GM23338 (cell line): ENCODE data around the gene FES. TPM values are rescaled to one million over a fixed set of nuclear protein-coding genes. Genes with fewer than 3 reads are reported as not detected.

Experiments
- ATAC-seq: fragments of 200-7000 bp; cut with Tn5 transposase; 3 replicates; pipeline ENCODE4 v1.9.1; 2020
- DNase-seq: peaks from one replicate; pipeline ENCODE4 v3.0.0-alpha.2; 2015; ENCODE audit warnings: low spot score
- H2AFZ ChIP-seq: fragments of 200-600 bp; sonication (generic); 2 replicates; pipeline ENCODE4 v1.8.0; 2016; ENCODE audit warnings: antibody characterized with exemption, mild to moderate bottlenecking, moderate library complexity
- H3F3A ChIP-seq: fragments of 200-600 bp; sonication (generic); replicated peaks from 2 replicates; pipeline ENCODE4 v1.8.0; 2017; ENCODE audit warnings: antibody characterized with exemption, mixed run types, low read depth
- H3K27ac ChIP-seq: fragments of 200-600 bp; sonication (generic); 2 replicates; pipeline ENCODE4 v1.6.1; 2016; ENCODE audit warnings: low read depth
- H3K27me3 ChIP-seq: fragments of 200-600 bp; sonication (generic); 2 replicates; pipeline ENCODE4 v1.8.0; 2016; ENCODE audit warnings: mild to moderate bottlenecking, mixed run types, moderate library complexity; ENCODE audit not compliant: insufficient read depth
- H3K36me3 ChIP-seq: fragments of 200-600 bp; sonication (generic); 2 replicates; pipeline ENCODE4 v1.8.0; 2016; ENCODE audit warnings: mild to moderate bottlenecking; ENCODE audit not compliant: insufficient read depth
- H3K4me1 ChIP-seq: fragments of 200-600 bp; sonication (generic); 2 replicates; pipeline ENCODE4 v1.8.0; 2016; ENCODE audit warnings: mild to moderate bottlenecking, moderate library complexity; ENCODE audit not compliant: insufficient read depth
- H3K4me2 ChIP-seq: fragments of 200-600 bp; sonication (generic); 2 replicates; pipeline ENCODE4 v1.7.1; 2017; ENCODE audit warnings: mixed run types
- H3K4me3 ChIP-seq: fragments of 200-600 bp; sonication (generic); 2 replicates; pipeline ENCODE4 v1.6.1; 2016; ENCODE audit warnings: mixed run types
- H3K79me2 ChIP-seq: fragments of 200-600 bp; sonication (generic); replicated peaks from 2 replicates; pipeline ENCODE4 v1.8.0; 2017; ENCODE audit warnings: mild to moderate bottlenecking; ENCODE audit not compliant: insufficient read depth
- H3K9me2 ChIP-seq: fragments of 200-600 bp; sonication (generic); 2 replicates; pipeline ENCODE4 v1.8.0; 2017; ENCODE audit not compliant: insufficient read depth
- H4K20me1 ChIP-seq: fragments of 200-600 bp; sonication (generic); replicated peaks from 2 replicates; pipeline ENCODE4 v1.8.0; 2017; ENCODE audit warnings: mild to moderate bottlenecking; ENCODE audit not compliant: insufficient read depth
- H3K27ac Mint-ChIP-seq: 2 replicates; pipeline ENCODE4 v1.8.0; 2020; ENCODE audit warnings: inconsistent platforms, mild to moderate bottlenecking, moderate library complexity, mixed read lengths
- H3K27me3 Mint-ChIP-seq: 3 replicates; pipeline ENCODE4 v1.8.0; 2022; ENCODE audit warnings: low read depth, mild to moderate bottlenecking, moderate library complexity, mixed read lengths, inconsistent platforms; ENCODE audit not compliant: insufficient read depth, poor library complexity
- H3K36me3 Mint-ChIP-seq: 3 replicates; pipeline ENCODE4 v1.8.0; 2021; ENCODE audit warnings: low read depth, mild to moderate bottlenecking, inconsistent platforms, moderate library complexity, mixed read lengths
- H3K4me1 Mint-ChIP-seq: 3 replicates; pipeline ENCODE4 v1.8.0; 2020; ENCODE audit warnings: mild to moderate bottlenecking, inconsistent platforms, mixed read lengths
- H3K4me3 Mint-ChIP-seq: 3 replicates; pipeline ENCODE4 v1.8.0; 2021; ENCODE audit warnings: moderate library complexity, mild to moderate bottlenecking, inconsistent platforms, mixed read lengths
- H3K9me3 Mint-ChIP-seq: 3 replicates; pipeline ENCODE4 v1.8.0; 2020; ENCODE audit warnings: moderate library complexity, mild to moderate bottlenecking, inconsistent platforms, mixed read lengths
- CREB1 ChIP-seq: fragments of 250-450 bp; sonication (Bioruptor Pico); IDR thresholded peaks from 2 replicates; pipeline ENCODE4 v1.5.0; 2020; ENCODE audit warnings: low read depth, mild to moderate bottlenecking, moderate library complexity
- EZH2 ChIP-seq: fragments of 200-600 bp; sonication (generic); IDR thresholded peaks from one replicate; pipeline ENCODE4 v1.8.0; 2017; ENCODE audit warnings: antibody characterized with exemption, mild to moderate bottlenecking, low read depth; ENCODE audit not compliant: unreplicated experiment
- EZH2phosphoT487 ChIP-seq: fragments of 200-600 bp; sonication (generic); IDR thresholded peaks from one replicate; pipeline ENCODE4 v1.8.1; 2018; ENCODE audit warnings: antibody characterized with exemption; ENCODE audit not compliant: unreplicated experiment
- JUNB ChIP-seq: IDR thresholded peaks from one replicate; pipeline ENCODE4 v1.6.1; 2016; ENCODE audit warnings: antibody characterized with exemption; ENCODE audit not compliant: unreplicated experiment
- NANOG ChIP-seq: IDR thresholded peaks from 2 replicates; pipeline ENCODE4 v1.6.1; 2016; ENCODE audit warnings: antibody characterized with exemption, borderline replicate concordance
- POLR2AphosphoS5 ChIP-seq: IDR thresholded peaks from 2 replicates; pipeline ENCODE4 v1.6.1; 2016; ENCODE audit warnings: antibody characterized with exemption, low read depth
- STAT1 ChIP-seq: IDR thresholded peaks from one replicate; pipeline ENCODE4 v1.6.1; 2016; ENCODE audit warnings: antibody characterized with exemption; ENCODE audit not compliant: unreplicated experiment
- ZNF114 ChIP-seq: fragments of 250-450 bp; sonication (Bioruptor Pico); IDR thresholded peaks from 2 replicates; pipeline ENCODE4 v1.5.0; 2020; ENCODE audit warnings: mild to moderate bottlenecking, moderate library complexity
- ZNF331 ChIP-seq: fragments of 250-450 bp; sonication (Bioruptor Pico); IDR thresholded peaks from 2 replicates; pipeline ENCODE4 v1.5.0; 2020; ENCODE audit warnings: low read depth, mild to moderate bottlenecking, moderate library complexity
- polyA plus RNA-seq: library from polyadenylated mRNA; unstranded; fragments of >200 nt; fragmentation: Nextera tagmentation; extraction: Ambion mirVana; gene quantifications from 2 replicates; pipeline ENCODE4 v1.2.1, GENCODE V29; 2016
- total RNA-seq: library from RNA; depleted of rRNA; stranded (reverse); fragments of >200 nt; shearing (Covaris generic); gene quantifications from 2 replicates; pipeline ENCODE4 v1.2.3, GENCODE V29; 2014
- TF ChIP-seq, protein P1 (sequence below): IDR thresholded peaks from one replicate; pipeline ENCODE4 v1.6.1; 2018; ENCODE audit warnings: antibody characterized with exemption; ENCODE audit not compliant: unreplicated experiment
- TF ChIP-seq, protein P2 (sequence below), 2 experiments: fragments of 200-600 bp in 1 of 2; sonication (generic) in 1 of 2; conservative IDR thresholded peaks; 2 replicates each; pipeline versions ENCODE4 v1.5.1 to v1.6.1; 2016 to 2017; ENCODE audit warnings: antibody characterized with exemption in 2 of 2, low read depth in 2 of 2, mild to moderate bottlenecking in 2 of 2, moderate library complexity in 1 of 2
- TF ChIP-seq, protein P3 (sequence below): IDR thresholded peaks from 2 replicates; pipeline ENCODE4 v1.6.1; 2016; ENCODE audit warnings: antibody characterized with exemption
- TF ChIP-seq, protein P4 (sequence below): fragments of 250-450 bp; sonication (Bioruptor Pico); IDR thresholded peaks from 2 replicates; pipeline ENCODE4 v1.5.0; 2020; ENCODE audit warnings: mild to moderate bottlenecking, moderate library complexity

FES gene
- total and polyA plus RNA-seq, 2 experiments from 2014 or later = 2.7 to 14.4 TPM

DNA sequence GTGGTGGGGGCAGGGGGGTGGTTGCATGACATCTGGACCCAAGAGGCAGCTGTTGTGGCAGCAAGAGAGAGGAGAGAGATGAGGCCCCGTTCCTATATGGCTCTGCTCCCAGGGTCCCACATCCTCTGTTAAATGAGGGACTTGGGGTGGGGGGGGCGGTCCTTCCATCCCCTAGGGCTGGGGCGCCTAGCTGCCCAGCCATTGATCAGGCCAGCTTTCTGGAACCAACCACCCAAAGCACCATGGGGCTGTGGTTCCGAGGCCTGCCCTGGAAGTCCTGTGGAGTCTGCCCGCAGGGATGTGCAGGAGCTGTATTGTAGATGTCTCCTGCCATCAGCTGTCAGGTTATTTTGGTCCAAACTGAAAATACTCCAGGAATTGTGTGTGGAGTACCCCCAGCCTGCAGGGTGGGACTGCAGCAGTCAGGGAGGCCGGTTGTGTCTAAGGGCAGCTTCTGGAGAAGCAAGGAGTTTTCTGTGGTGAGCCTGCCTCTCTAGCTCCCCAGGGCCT is 10.8 kb upstream of the FES start:
- no peak overlapping the region for H3K27ac Mint-ChIP-seq
- no peak overlapping the region; the same call in 1 of the 2 replicates for H3K27ac ChIP-seq

More for the DNA sequence above, 10.8 kb upstream of the FES start:
- Histone ChIP-seq H2AFZ (no peak overlapping the region), H3K4me3 (no peak overlapping the region; the same call in 1 of the 2 replicates), H3K27me3 (no peaks in the 10 kb centered on the region), H4K20me1 (no peaks in the 10 kb centered on the region), H3K4me2 (0 out of 2 replicates have a peak overlapping the region, but pooled peaks have one; percentile 84), H3K79me2 (peaks cover 22% of the 10 kb centered on the region), H3K36me3 (no peaks in the 10 kb centered on the region; the same call in 1 of the 2 replicates), H3K9me2 (no peaks in the 10 kb centered on the region), H3F3A (peaks cover 22% of the 10 kb centered on the region), H3K4me1 (peaks cover 47% of the 10 kb centered on the region)
- H3K27me3 Mint-ChIP-seq = peaks cover 7% of the 10 kb centered on the region
- DNase-seq (no peak), ATAC-seq (no peak)
- H3K36me3 Mint-ChIP-seq = peaks cover 18% of the 10 kb centered on the region
- peak overlapping the region; percentile 72; the same call in 2 of the 3 replicates for H3K4me3 Mint-ChIP-seq
- H3K4me1 Mint-ChIP-seq = peaks cover 50% of the 10 kb centered on the region
- no peaks in the 10 kb centered on the region for H3K9me3 Mint-ChIP-seq
- TF ChIP-seq EZH2phosphoT487 = no peak
- TF ChIP-seq, protein P1, sequence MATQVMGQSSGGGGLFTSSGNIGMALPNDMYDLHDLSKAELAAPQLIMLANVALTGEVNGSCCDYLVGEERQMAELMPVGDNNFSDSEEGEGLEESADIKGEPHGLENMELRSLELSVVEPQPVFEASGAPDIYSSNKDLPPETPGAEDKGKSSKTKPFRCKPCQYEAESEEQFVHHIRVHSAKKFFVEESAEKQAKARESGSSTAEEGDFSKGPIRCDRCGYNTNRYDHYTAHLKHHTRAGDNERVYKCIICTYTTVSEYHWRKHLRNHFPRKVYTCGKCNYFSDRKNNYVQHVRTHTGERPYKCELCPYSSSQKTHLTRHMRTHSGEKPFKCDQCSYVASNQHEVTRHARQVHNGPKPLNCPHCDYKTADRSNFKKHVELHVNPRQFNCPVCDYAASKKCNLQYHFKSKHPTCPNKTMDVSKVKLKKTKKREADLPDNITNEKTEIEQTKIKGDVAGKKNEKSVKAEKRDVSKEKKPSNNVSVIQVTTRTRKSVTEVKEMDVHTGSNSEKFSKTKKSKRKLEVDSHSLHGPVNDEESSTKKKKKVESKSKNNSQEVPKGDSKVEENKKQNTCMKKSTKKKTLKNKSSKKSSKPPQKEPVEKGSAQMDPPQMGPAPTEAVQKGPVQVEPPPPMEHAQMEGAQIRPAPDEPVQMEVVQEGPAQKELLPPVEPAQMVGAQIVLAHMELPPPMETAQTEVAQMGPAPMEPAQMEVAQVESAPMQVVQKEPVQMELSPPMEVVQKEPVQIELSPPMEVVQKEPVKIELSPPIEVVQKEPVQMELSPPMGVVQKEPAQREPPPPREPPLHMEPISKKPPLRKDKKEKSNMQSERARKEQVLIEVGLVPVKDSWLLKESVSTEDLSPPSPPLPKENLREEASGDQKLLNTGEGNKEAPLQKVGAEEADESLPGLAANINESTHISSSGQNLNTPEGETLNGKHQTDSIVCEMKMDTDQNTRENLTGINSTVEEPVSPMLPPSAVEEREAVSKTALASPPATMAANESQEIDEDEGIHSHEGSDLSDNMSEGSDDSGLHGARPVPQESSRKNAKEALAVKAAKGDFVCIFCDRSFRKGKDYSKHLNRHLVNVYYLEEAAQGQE = no peak
- TF ChIP-seq EZH2 = no peak
- no peak for TF ChIP-seq ZNF331 (CRISPR knock-in tag)
- TF ChIP-seq, protein P2, sequence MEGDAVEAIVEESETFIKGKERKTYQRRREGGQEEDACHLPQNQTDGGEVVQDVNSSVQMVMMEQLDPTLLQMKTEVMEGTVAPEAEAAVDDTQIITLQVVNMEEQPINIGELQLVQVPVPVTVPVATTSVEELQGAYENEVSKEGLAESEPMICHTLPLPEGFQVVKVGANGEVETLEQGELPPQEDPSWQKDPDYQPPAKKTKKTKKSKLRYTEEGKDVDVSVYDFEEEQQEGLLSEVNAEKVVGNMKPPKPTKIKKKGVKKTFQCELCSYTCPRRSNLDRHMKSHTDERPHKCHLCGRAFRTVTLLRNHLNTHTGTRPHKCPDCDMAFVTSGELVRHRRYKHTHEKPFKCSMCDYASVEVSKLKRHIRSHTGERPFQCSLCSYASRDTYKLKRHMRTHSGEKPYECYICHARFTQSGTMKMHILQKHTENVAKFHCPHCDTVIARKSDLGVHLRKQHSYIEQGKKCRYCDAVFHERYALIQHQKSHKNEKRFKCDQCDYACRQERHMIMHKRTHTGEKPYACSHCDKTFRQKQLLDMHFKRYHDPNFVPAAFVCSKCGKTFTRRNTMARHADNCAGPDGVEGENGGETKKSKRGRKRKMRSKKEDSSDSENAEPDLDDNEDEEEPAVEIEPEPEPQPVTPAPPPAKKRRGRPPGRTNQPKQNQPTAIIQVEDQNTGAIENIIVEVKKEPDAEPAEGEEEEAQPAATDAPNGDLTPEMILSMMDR (conservative IDR thresholded peaks at IDR 0.05; ENCODE audit: low read depth in 2 of 2) = no peak
- TF ChIP-seq, protein P3, sequence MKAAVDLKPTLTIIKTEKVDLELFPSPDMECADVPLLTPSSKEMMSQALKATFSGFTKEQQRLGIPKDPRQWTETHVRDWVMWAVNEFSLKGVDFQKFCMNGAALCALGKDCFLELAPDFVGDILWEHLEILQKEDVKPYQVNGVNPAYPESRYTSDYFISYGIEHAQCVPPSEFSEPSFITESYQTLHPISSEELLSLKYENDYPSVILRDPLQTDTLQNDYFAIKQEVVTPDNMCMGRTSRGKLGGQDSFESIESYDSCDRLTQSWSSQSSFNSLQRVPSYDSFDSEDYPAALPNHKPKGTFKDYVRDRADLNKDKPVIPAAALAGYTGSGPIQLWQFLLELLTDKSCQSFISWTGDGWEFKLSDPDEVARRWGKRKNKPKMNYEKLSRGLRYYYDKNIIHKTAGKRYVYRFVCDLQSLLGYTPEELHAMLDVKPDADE = no peak
- TF ChIP-seq, protein P4, sequence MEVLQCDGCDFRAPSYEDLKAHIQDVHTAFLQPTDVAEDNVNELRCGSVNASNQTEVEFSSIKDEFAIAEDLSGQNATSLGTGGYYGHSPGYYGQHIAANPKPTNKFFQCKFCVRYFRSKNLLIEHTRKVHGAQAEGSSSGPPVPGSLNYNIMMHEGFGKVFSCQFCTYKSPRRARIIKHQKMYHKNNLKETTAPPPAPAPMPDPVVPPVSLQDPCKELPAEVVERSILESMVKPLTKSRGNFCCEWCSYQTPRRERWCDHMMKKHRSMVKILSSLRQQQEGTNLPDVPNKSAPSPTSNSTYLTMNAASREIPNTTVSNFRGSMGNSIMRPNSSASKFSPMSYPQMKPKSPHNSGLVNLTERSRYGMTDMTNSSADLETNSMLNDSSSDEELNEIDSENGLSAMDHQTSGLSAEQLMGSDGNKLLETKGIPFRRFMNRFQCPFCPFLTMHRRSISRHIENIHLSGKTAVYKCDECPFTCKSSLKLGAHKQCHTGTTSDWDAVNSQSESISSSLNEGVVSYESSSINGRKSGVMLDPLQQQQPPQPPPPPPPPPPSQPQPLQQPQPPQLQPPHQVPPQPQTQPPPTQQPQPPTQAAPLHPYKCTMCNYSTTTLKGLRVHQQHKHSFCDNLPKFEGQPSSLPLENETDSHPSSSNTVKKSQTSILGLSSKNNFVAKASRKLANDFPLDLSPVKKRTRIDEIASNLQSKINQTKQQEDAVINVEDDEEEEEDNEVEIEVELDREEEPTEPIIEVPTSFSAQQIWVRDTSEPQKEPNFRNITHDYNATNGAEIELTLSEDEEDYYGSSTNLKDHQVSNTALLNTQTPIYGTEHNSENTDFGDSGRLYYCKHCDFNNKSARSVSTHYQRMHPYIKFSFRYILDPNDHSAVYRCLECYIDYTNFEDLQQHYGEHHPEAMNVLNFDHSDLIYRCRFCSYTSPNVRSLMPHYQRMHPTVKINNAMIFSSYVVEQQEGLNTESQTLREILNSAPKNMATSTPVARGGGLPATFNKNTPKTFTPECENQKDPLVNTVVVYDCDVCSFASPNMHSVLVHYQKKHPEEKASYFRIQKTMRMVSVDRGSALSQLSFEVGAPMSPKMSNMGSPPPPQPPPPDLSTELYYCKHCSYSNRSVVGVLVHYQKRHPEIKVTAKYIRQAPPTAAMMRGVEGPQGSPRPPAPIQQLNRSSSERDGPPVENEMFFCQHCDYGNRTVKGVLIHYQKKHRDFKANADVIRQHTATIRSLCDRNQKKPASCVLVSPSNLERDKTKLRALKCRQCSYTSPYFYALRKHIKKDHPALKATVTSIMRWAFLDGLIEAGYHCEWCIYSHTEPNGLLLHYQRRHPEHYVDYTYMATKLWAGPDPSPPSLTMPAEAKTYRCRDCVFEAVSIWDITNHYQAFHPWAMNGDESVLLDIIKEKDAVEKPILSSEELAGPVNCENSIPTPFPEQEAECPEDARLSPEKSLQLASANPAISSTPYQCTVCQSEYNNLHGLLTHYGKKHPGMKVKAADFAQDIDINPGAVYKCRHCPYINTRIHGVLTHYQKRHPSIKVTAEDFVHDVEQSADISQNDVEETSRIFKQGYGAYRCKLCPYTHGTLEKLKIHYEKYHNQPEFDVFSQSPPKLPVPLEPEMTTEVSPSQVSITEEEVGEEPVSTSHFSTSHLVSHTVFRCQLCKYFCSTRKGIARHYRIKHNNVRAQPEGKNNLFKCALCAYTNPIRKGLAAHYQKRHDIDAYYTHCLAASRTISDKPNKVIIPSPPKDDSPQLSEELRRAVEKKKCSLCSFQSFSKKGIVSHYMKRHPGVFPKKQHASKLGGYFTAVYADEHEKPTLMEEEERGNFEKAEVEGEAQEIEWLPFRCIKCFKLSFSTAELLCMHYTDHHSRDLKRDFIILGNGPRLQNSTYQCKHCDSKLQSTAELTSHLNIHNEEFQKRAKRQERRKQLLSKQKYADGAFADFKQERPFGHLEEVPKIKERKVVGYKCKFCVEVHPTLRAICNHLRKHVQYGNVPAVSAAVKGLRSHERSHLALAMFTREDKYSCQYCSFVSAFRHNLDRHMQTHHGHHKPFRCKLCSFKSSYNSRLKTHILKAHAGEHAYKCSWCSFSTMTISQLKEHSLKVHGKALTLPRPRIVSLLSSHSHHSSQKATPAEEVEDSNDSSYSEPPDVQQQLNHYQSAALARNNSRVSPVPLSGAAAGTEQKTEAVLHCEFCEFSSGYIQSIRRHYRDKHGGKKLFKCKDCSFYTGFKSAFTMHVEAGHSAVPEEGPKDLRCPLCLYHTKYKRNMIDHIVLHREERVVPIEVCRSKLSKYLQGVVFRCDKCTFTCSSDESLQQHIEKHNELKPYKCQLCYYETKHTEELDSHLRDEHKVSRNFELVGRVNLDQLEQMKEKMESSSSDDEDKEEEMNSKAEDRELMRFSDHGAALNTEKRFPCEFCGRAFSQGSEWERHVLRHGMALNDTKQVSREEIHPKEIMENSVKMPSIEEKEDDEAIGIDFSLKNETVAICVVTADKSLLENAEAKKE (CRISPR knock-in tag) = no peak
- no peak for TF ChIP-seq CREB1
- TF ChIP-seq STAT1 = no peak
- no peak for TF ChIP-seq POLR2AphosphoS5
- TF ChIP-seq JUNB = no peak
- TF ChIP-seq ZNF114 = no peak
- TF ChIP-seq NANOG = no peak
